Nephron (organoid): Measurements from ENCODE around the gene BSDC1.

ENCODE experiments used
- H3K27ac Mint-ChIP-seq, 3 experiments: 2 replicates each; pipeline ENCODE4 v1.8.0; 2020; ENCODE audit warnings: mixed read lengths in 3 of 3, mild to moderate bottlenecking in 2 of 3, moderate library complexity in 1 of 3
- H3K27me3 Mint-ChIP-seq: 2 replicates; pipeline ENCODE4 v1.8.0; 2021; ENCODE audit warnings: low read depth, mild to moderate bottlenecking, moderate library complexity, mixed read lengths
- H3K36me3 Mint-ChIP-seq: 2 replicates; pipeline ENCODE4 v1.8.0; 2020; ENCODE audit warnings: low read depth, mixed read lengths
- H3K4me1 Mint-ChIP-seq: 2 replicates; pipeline ENCODE4 v1.8.0; 2020; ENCODE audit warnings: mixed read lengths
- H3K4me3 Mint-ChIP-seq, 3 experiments: 2 replicates each; pipeline ENCODE4 v1.8.0; 2020; ENCODE audit warnings: mild to moderate bottlenecking in 3 of 3, mixed read lengths in 3 of 3, moderate library complexity in 2 of 3
- H3K9me3 Mint-ChIP-seq: 2 replicates; pipeline ENCODE4 v1.8.0; 2020; ENCODE audit warnings: mixed read lengths
- TF ChIP-seq, protein P1 (sequence below), 3 experiments: fragments of 200-600 bp; sonication (generic); IDR thresholded peaks; one replicate each; pipeline ENCODE4 v1.5.0; 2021; ENCODE audit warnings: antibody characterized with exemption in 3 of 3; ENCODE audit not compliant: unreplicated experiment in 3 of 3

BSDC1 gene

DNA sequence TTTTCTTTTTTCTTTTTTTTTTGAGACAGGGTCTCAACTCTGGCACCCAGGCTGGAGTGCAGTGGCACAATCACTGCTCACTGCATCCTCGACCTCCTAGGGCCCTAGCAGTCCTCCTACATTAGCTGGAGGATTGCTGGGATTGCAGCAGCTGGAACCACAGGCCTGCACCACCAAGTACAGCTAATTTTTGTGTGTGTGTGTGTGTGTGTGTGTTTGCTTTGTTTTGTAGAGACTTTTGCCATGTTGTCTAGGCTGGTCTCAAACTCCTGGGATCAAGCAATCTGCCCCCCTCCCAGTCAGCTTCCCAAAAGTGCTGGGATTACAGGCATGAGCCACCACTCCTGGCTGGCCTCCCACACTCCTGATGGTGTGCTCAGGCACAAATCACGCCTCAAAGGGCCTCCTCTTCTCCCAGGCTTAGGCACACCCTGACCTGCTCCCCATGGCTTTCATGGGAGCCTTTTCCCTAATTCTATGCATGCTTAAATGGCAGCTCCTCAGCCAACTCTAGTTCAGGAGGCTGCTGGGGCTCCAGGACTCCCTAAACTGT lies 41.3 kb downstream of the BSDC1 start:
- Mint-ChIP-seq H3K27me3 (no peaks in the 10 kb centered on the region), H3K4me1 (peaks cover 37% of the 10 kb centered on the region), H3K4me3 (peak overlapping the region; percentile 80 to 87 (median 86)), H3K9me3 (no peaks in the 10 kb centered on the region), H3K27ac (peak overlapping the region; percentile 99 to 100 (median 100)), H3K36me3 (peaks cover 8% of the 10 kb centered on the region)
- TF ChIP-seq, protein P1, sequence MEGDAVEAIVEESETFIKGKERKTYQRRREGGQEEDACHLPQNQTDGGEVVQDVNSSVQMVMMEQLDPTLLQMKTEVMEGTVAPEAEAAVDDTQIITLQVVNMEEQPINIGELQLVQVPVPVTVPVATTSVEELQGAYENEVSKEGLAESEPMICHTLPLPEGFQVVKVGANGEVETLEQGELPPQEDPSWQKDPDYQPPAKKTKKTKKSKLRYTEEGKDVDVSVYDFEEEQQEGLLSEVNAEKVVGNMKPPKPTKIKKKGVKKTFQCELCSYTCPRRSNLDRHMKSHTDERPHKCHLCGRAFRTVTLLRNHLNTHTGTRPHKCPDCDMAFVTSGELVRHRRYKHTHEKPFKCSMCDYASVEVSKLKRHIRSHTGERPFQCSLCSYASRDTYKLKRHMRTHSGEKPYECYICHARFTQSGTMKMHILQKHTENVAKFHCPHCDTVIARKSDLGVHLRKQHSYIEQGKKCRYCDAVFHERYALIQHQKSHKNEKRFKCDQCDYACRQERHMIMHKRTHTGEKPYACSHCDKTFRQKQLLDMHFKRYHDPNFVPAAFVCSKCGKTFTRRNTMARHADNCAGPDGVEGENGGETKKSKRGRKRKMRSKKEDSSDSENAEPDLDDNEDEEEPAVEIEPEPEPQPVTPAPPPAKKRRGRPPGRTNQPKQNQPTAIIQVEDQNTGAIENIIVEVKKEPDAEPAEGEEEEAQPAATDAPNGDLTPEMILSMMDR (IDR thresholded peaks at IDR 0.05; ENCODE audit: unreplicated experiment in 3 of 3), result no peak

DNA sequence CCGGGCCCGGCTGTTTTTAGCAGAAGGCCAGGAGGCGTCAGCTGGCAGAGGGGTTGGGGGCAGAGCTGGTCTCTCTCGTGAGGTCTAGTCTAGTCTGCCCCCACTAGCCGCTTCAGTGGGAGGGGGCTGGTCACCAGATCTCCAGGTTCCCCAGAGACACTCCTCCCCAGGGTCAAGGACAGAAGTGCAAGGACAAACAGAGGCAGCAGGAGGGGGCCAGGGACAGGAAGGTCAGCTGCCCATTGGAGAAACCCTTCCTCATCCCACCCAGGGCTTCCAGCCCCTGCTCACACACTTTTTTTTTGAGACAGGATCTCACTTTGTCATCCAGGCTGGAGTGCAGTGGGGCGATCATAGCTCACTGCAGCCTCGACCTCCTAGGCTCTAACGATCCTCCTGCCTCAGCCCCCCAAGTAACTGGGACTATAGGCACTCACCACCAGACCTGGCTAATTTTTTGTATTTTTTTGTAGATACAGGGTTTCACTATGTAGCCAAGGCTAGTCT lies 41.9 kb downstream of the BSDC1 start:
- H3K9me3 Mint-ChIP-seq, result no peaks in the 10 kb centered on the region
- no peaks in the 10 kb centered on the region for H3K27me3 Mint-ChIP-seq
- peak overlapping the region; percentile 99 to 100 (median 100) for H3K27ac Mint-ChIP-seq
- peaks cover 8% of the 10 kb centered on the region for H3K36me3 Mint-ChIP-seq
- TF ChIP-seq, protein P1 (IDR thresholded peaks at IDR 0.05; ENCODE audit: unreplicated experiment in 3 of 3), result no peak
- H3K4me1 Mint-ChIP-seq, result peaks cover 37% of the 10 kb centered on the region
- H3K4me3 Mint-ChIP-seq, result peak overlapping the region; percentile 80 to 87 (median 86)

DNA sequence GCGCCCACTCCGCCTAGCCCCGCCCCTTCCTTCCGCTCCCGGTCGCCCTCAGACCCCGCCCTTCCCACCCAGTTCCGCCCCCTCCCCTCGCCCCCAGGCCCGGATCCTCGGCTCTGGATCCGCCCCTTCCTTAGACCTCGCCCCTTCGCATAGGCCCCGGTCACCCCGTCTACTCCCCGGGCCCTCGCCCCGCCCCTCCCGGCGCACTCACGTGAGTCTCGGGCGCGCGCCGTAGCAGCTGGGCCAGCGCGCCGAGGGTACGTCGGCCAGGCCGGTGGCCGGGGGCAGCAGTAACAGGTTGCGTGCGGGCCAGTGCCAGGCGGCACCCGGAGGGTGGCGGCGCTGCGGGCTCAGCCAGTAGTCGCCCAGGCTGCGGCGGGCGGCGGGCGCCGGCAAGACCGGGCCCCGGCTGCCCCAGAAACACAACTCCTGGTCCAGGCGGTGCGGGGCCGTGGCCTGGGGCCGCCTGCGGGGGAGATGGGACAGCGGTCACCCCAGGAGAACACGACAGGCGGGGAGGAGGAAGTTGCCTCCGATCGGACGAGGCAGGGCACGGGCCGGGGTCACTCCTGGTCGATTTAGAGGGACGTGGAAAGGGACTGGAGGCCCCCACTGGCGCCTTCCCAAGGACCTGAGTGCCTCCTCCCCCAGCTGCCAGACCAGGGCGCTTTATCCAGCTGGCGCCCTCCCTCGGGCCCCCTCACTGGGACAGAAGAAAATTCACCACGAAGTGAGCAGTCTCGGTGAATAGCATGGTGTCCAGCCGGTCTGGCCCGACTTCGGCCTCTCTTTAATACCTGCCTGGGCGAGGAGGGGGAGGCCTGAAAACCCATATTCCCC lies 42.6 kb downstream of the BSDC1 start:
- Mint-ChIP-seq H3K4me1 (peaks cover 37% of the 10 kb centered on the region), H3K36me3 (peaks cover 8% of the 10 kb centered on the region), H3K27ac (peak overlapping the region; percentile 99 to 100 (median 100)), H3K9me3 (no peaks in the 10 kb centered on the region), H3K27me3 (peaks cover under 1% of the 10 kb centered on the region), H3K4me3 (peak overlapping the region; percentile 80 to 87 (median 87))
- TF ChIP-seq, protein P1 (IDR thresholded peaks at IDR 0.05; ENCODE audit: unreplicated experiment in 3 of 3), result no peak

DNA sequence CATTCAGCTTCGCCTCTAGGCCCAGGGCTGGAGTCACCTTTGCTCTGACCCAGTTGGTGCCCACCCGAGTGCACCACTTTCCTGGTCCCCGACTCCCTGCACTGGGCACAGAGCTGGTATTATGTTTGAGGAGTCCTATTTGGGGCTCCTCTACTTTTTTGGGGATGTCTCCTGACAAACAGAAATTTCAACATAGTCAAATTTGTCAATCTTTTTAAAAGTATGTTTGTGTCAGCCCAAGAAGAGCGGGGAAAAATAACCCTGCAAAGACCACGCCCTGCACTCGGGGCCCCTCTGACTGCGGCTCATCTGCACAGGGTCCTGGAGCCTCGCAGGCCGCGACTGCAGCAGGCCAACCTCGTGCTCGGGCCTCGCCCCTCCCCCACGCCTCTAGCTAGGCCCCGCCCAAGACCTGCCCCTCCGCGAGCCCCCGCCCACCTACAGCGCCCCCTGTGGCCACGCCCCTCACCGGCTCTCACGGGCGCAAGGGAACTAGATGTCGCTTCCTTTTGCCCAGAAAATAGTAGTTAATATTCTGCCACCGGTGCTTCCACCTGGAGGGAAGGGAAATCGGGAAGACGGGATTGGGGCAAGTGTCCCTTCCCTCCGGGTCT lies 43.3 kb downstream of the BSDC1 start:
- H3K9me3 Mint-ChIP-seq, result no peaks in the 10 kb centered on the region
- peak overlapping the region; percentile 64 to 100 (median 99) for H3K27ac Mint-ChIP-seq
- H3K27me3 Mint-ChIP-seq, result peaks cover 3% of the 10 kb centered on the region
- H3K4me1 Mint-ChIP-seq, result peaks cover 39% of the 10 kb centered on the region
- H3K4me3 Mint-ChIP-seq, result peak overlapping the region; percentile 80 to 87 (median 87)
- peaks cover 8% of the 10 kb centered on the region for H3K36me3 Mint-ChIP-seq
- TF ChIP-seq, protein P1 (IDR thresholded peaks at IDR 0.05; ENCODE audit: unreplicated experiment in 3 of 3), result peak; percentile 46 to 66 (median 54)

DNA sequence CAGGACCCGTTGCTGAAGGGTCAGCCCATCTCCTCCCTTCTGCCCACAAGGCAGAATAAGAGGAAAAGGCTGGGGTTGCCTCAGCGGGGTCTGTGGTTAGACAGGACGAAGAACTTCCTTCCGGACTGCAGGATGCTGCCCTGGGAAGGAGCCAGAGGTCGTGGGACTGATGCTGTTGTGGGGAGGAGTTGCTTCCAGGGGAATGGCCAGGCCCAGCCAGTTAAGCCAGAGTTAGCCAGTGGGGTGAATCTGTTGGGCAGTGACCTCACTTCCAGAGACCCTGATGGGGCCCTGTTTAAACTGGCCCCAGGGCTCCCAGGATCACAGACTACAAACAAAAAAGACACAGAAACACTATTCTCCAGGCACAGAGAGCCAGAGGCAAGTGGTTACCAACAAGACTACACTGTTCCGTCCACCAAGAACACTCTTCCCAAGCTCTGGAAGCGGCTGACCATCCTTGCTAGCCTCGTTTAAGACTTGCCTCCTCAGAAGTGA lies 45.0 kb downstream of the BSDC1 start:
- H3K9me3 Mint-ChIP-seq, result no peaks in the 10 kb centered on the region
- H3K36me3 Mint-ChIP-seq, result no peaks in the 10 kb centered on the region
- TF ChIP-seq, protein P1 (IDR thresholded peaks at IDR 0.05; ENCODE audit: unreplicated experiment in 3 of 3), result no peak
- H3K27ac Mint-ChIP-seq, result peak overlapping the region; percentile 45 to 74 (median 67)
- H3K4me1 Mint-ChIP-seq, result peaks cover 36% of the 10 kb centered on the region
- peak overlapping the region; percentile 40 to 79 (median 59) for H3K4me3 Mint-ChIP-seq
- peaks cover 3% of the 10 kb centered on the region for H3K27me3 Mint-ChIP-seq
